Posterior vena cava (tissue), 2 donors: Measurements from ENCODE around the gene SERTAD4. TPM values are rescaled to one million over a fixed set of nuclear protein-coding genes. Genes with fewer than 3 reads are reported as not detected.
"Not testable (repeated sequence)": the region's sequence is repeated elsewhere in the genome, so short reads cannot be mapped to it uniquely, and the experiment has no call there.

Experiments
- DNase-seq: peaks from one replicate; pipeline ENCODE4 v3.0.0-alpha.2; 2020; ENCODE audit warnings: low spot score
- intact Hi-C, 2 donors: fragments of 100-400 bp; cut with DNase I; formaldehyde crosslinking; loops; one replicate each; pipeline versions ENCODE4 v1.14.1 to v1.14.2; 2022 to 2023
- total RNA-seq, 2 donors: library from RNA; stranded (reverse); fragmentation: NEBNext Ultra II Directional; extraction: Animal tissue kit (Norgen Biotek cat#: 25700); gene quantifications; one replicate each; pipeline ENCODE4 v1.2.1, GENCODE V29; 2021
- donor health status: DM: yes; HTN: yes; CAD: no.
- donor health status: DM: yes; HTN: yes; CAD: no.

Gene SERTAD4
- total RNA-seq, 2 donors from 2014 or later: 1.7 to 2.4 TPM

- no peak for DNase-seq
- intact Hi-C loops: no loop called here
Observed at GRCh38 chr1:210251680-210252490, 19.3 kb downstream of the SERTAD4 start.

DNA sequence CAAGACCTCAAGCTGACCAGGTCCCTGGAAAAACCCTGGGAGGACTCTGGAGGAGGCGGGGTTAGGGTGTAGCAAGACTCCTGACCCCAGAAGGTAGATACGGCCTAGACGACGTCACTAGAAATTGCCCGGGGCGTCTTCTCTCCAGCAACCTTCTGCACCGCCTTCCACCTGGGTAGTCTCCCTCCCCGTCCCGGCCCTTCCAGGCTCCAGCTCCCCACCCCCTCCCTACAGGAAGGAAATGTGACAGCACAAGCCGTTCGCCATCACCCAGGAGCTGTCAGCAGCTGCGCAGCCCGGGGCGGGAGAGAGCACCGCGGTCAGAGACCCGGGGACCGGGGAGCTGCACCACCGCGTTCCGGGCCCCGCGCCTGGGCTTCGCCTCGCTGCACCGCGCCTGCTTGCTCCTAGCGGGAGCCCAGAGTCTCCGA is 20.0 kb downstream of the SERTAD4 start:
- no peak for DNase-seq
- intact Hi-C loops: no loop called here

- intact Hi-C loops: no loop called here
- DNase-seq: no peak
Observed at GRCh38 chr1:210254298-210254697, 21.7 kb downstream of the SERTAD4 start.

- DNase-seq: no peak
- intact Hi-C loops: no loop called here
Observed at GRCh38 chr1:210257698-210258529, 25.3 kb downstream of the SERTAD4 start.

- intact Hi-C loops: no loop called here
- DNase-seq: no peak
Observed at GRCh38 chr1:210259561-210259960, 27.0 kb downstream of the SERTAD4 start.

GRCh38 chr1:210260096-210260495 is 27.5 kb downstream of the SERTAD4 start:
- DNase-seq: no peak
- intact Hi-C loops: loop anchor here in 1 of 2 donors (5.0 kb wide), 1 partner anchor 1048 kb away; no protein-coding TSS in a partner anchor

DNA sequence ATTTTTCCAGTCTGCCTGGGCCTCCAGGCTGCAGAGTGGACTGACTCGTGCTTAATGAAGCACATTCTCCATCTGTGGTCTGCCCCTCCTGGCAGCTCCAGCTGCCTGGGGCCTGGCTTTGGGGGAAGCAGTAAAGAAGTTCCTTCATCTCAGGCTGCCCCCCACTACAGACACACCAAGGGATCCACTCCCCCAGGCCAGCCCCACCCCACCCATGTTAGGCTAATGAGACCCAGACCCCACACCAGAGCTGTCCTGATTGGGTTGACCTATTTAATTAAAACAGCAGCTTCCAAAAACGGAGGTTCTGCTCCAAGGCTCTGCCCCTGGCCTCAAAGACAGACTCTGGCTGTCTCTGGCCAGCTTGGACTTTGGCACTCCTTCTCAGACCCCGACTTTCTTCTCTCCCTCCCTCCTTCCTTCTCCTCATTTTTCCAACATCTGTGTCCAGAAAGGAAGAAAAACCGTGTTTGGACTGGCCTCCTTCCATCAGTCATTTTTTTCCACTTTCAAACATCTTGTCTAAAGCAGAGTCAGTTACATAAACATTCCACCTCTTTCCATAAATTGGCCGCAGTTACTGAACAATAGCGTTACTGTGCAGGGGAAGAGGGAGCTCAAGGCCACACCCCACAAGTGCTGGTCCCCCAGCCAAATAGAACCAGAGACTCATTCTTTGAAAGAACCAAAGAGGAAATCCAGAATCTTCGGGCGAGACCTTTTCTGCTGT is 29.7 kb downstream of the SERTAD4 start:
- intact Hi-C loops: loop anchor here in 1 of 2 donors (5.0 kb wide), 1 partner anchor 1050 kb away; no protein-coding TSS in a partner anchor
- no peak for DNase-seq

- DNase-seq: no peak
- intact Hi-C loops: loop anchor here in 1 of 2 donors (5.0 kb wide), 1 partner anchor 1051 kb away; no protein-coding TSS in a partner anchor
Observed at GRCh38 chr1:210262897-210263272, 30.3 kb downstream of the SERTAD4 start.

GRCh38 chr1:210263963-210264362 is 31.4 kb downstream of the SERTAD4 start:
- intact Hi-C loops: loop anchor here in 1 of 2 donors (5.0 kb wide), 1 partner anchor 1052 kb away; no protein-coding TSS in a partner anchor
- DNase-seq: no peak

- intact Hi-C loops: loop anchor here in 1 of 2 donors (5.0 kb wide), 1 partner anchor 1052 kb away; no protein-coding TSS in a partner anchor
- DNase-seq: no peak
Observed at GRCh38 chr1:210264496-210265380, 32.1 kb downstream of the SERTAD4 start.

DNA sequence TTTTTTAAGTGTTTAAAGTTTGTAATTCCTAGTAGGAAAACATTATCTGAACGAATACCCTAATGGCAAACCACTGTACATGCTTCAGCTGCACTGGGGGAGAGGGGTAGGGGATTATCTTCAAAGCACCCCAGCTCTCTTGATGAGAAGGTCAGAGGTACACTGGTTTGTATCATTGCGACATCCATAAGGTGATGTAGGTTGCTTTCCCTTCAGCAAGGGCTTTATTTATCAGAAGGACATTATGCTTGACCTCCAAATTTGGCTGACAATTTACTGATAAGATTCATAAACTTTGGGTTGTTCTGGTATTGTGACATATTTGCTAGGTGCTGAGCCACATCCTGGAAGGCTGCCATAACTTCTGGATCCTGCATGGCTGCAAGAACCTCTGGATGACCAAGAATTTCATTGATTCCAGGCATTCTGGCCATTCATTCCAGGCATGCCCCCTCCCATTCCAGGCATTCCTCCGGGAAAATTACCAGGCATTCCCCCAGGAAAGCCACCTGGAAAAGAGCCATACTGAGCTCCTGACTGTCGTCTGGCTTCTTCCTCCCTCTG is 32.9 kb downstream of the SERTAD4 start:
- DNase-seq, intact Hi-C loops: not testable (repeated sequence)

GRCh38 chr1:210269981-210270380 is 37.4 kb downstream of the SERTAD4 start:
- no peak for DNase-seq
- intact Hi-C loops: loop anchor here in 1 of 2 donors (10.0 kb wide), 1 partner anchor 1635 kb away; no protein-coding TSS in a partner anchor

- DNase-seq: no peak
- intact Hi-C loops: loop anchor here in 1 of 2 donors (10.0 kb wide), 1 partner anchor 1638 kb away; no protein-coding TSS in a partner anchor
Observed at GRCh38 chr1:210272666-210273065, 40.1 kb downstream of the SERTAD4 start.

GRCh38 chr1:210280221-210280620 is 47.6 kb downstream of the SERTAD4 start:
- intact Hi-C loops: loop anchor here in 1 of 2 donors (5.0 kb wide), 2 partner anchors 612 to 1002 kb away; no protein-coding TSS in a partner anchor
- DNase-seq: no peak

DNA sequence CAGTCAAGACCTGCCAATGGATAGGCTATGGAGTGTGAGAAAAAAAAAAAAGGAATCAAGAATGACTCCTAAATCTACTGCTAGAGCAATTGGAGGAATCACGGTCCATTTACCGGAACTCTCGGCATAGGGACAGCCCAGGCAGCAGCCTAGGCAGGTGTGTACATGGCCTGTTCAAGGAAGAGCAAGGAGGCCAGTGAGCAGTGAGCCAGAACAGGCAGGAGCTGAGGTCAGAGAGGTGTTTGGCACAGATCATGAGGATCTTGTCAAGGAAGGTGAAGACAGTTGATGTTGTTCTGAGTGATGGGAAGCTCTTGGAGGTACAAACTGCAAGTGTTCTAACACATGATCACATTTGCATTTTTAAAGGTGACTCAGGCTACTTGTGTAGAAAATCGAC is 55.5 kb downstream of the SERTAD4 start:
- intact Hi-C loops: no loop called here
- no peak for DNase-seq

GRCh38 chr1:210289248-210289647 is 56.7 kb downstream of the SERTAD4 start:
- intact Hi-C loops: no loop called here
- no peak for DNase-seq

DNA sequence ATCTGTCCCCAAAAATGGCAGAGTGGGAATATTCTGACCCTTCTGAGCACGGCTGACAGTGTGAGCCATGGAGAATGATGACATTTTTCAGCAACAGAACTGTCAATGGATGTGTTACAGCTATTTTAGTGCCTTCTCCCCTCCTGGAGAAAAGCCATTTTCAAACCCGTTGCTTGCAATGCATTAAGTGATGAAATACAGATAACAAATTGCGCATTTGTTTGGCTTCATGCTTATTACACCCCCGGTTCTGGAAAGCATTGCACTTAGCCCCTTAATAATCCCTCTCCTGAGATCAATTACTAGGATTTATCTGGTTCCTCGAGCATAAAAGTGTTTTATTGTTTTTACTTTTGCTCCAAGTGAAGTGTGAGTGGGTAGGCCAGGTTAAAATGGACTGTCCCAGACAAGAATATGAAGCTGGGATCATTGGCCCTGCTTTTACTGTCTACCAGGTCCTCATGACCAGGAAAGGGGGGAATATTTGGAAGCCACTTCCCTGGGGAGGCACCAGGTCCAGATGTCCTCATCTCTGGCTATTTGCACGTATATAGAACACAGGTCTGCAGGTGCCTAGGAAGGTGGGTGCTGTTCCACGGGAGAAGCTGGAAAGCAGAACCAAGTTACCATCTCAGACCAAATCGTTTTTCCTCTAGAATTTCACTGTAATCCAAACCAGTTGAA is 58.6 kb downstream of the SERTAD4 start:
- intact Hi-C loops: loop anchor here in 1 of 2 donors (10.0 kb wide), 1 partner anchor 56 kb away; the partner anchor contains the start of gene SERTAD4
- DNase-seq: no peak
